Caco-2 (cell line): ENCODE data around the gene CDKN2AIP. TPM values are rescaled to one million over a fixed set of nuclear protein-coding genes. Genes with fewer than 3 reads are reported as not detected.
A peak's percentile ranks its signal among the peaks of the same experiment; 100 is the strongest.
"Not testable (repeated sequence)": the region's sequence is repeated elsewhere in the genome, so short reads cannot be mapped to it uniquely, and the experiment has no call there.

ENCODE experiments used
- BruUV-seq: library from RNA; stranded (reverse); fragments of 400-500 nt; replicated peaks from 2 replicates; lab custom pipeline; 2021; lab: Mats Ljungman, UMichigan
- CTCF ChIA-PET: fragments of 300-600 bp; sonication (Branson Sonifier 250); formaldehyde crosslinking; loops from one replicate; lab custom pipeline; 2022; ENCODE audit warnings: antibody characterized with exemption; lab: Charles Lee
- POLR2A ChIA-PET: fragments of 300-600 bp; sonication (Branson Sonifier 250); formaldehyde crosslinking; loops from one replicate; lab custom pipeline; 2022; ENCODE audit warnings: antibody characterized with exemption; lab: Charles Lee
- DNase-seq, 2 experiments: peaks; one replicate each; pipeline versions ENCODE4 v3.0.0 to v3.0.0-alpha.2; 2020 to 2022
- H3K27me3 ChIP-seq: replicated peaks from 2 replicates; pipeline ENCODE4 v1.6.0; 2011; ENCODE audit warnings: low read length; ENCODE audit not compliant: control insufficient read depth, insufficient read depth
- H3K36me3 ChIP-seq: 2 replicates; pipeline ENCODE4 v1.5.1; 2011; ENCODE audit warnings: low read length; ENCODE audit not compliant: control insufficient read depth, insufficient read depth
- H3K4me1 ChIP-seq: fragments of 250-450 bp; sonication (Bioruptor Pico); 2 replicates; pipeline ENCODE4 v1.5.1; 2020; ENCODE audit warnings: mild to moderate bottlenecking
- H3K4me3 ChIP-seq: 2 replicates; pipeline ENCODE4 v1.5.1; 2011; ENCODE audit warnings: low read depth, mild to moderate bottlenecking, control low read depth, low read length
- H3K9me3 ChIP-seq: fragments of 250-450 bp; sonication (Bioruptor Pico); 2 replicates; pipeline ENCODE4 v1.5.1; 2020; ENCODE audit warnings: mild to moderate bottlenecking, moderate library complexity
- H3K27ac Mint-ChIP-seq: one replicate; pipeline ENCODE4 v1.8.0; 2022; ENCODE audit warnings: mixed read lengths; ENCODE audit not compliant: unreplicated experiment
- H3K27me3 Mint-ChIP-seq: one replicate; pipeline ENCODE4 v1.8.0; 2022; ENCODE audit warnings: mixed read lengths; ENCODE audit not compliant: insufficient read depth, unreplicated experiment
- H3K36me3 Mint-ChIP-seq: one replicate; pipeline ENCODE4 v1.8.0; 2022; ENCODE audit warnings: mild to moderate bottlenecking, mixed read lengths; ENCODE audit not compliant: insufficient read depth, unreplicated experiment
- H3K4me1 Mint-ChIP-seq: one replicate; pipeline ENCODE4 v1.8.0; 2022; ENCODE audit warnings: low read depth, mixed read lengths; ENCODE audit not compliant: unreplicated experiment
- H3K4me3 Mint-ChIP-seq: one replicate; pipeline ENCODE4 v1.8.0; 2022; ENCODE audit warnings: mild to moderate bottlenecking, moderate library complexity, mixed read lengths; ENCODE audit not compliant: unreplicated experiment
- H3K9me3 Mint-ChIP-seq: one replicate; pipeline ENCODE4 v1.8.0; 2022; ENCODE audit warnings: mixed read lengths; ENCODE audit not compliant: unreplicated experiment
- intact Hi-C: fragments of 100-400 bp; cut with micrococcal nuclease; formaldehyde crosslinking; loops from one replicate; pipeline ENCODE4 v1.10.0; 2022; ENCODE audit not compliant: unreplicated experiment
- total RNA-seq: library from RNA; stranded (reverse); gene quantifications from 2 replicates; pipeline ENCODE4 v1.2.3, GENCODE V29; 2022
- TF ChIP-seq, protein P1 (sequence below), 2 experiments: fragments of 200-600 bp in 1 of 2; IDR thresholded peaks; 1 replicate in 1 of 2; 2 replicates in 1 of 2; pipeline versions ENCODE4 v1.5.1 to v1.8.0; 2011 to 2022; ENCODE audit warnings: antibody characterized with exemption in 1 of 2, control low read depth in 1 of 2, inconsistent platforms in 1 of 2, low read depth in 1 of 2, low read length in 1 of 2, mild to moderate bottlenecking in 1 of 2, moderate library complexity in 1 of 2; ENCODE audit not compliant: insufficient read depth in 1 of 2, severe bottlenecking in 1 of 2, unreplicated experiment in 1 of 2

CDKN2AIP gene
- total RNA-seq, 1 experiment from 2014 or later: 17.5 TPM

DNA sequence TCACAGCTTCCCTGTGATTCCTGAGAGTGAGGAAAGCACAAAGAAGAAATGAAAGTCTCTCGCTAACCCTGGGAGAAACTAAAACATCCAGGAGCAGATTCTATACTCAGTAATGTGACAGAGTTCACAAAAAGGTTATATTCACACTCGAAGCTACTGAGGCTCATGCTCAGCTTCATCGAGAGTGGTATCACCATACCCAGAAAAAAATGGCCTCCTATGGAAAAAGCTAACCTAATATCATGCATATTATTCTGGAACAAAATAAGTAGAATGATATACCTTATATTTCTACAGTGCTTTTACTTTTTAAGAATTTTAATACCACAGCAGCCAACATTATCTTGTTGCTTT is 13.5 kb upstream of the CDKN2AIP start:
- ChIA-PET CTCF (no interaction called here), POLR2A (no interaction called here)
- H3K4me3 ChIP-seq: no peak overlapping the region
- no peaks in the 10 kb centered on the region for H3K36me3 Mint-ChIP-seq
- H3K9me3 Mint-ChIP-seq: no peaks in the 10 kb centered on the region
- H3K4me3 Mint-ChIP-seq: no peak overlapping the region
- H3K4me1 ChIP-seq: no peaks in the 10 kb centered on the region
- no peaks in the 10 kb centered on the region for H3K27me3 ChIP-seq
- TF ChIP-seq, protein P1, sequence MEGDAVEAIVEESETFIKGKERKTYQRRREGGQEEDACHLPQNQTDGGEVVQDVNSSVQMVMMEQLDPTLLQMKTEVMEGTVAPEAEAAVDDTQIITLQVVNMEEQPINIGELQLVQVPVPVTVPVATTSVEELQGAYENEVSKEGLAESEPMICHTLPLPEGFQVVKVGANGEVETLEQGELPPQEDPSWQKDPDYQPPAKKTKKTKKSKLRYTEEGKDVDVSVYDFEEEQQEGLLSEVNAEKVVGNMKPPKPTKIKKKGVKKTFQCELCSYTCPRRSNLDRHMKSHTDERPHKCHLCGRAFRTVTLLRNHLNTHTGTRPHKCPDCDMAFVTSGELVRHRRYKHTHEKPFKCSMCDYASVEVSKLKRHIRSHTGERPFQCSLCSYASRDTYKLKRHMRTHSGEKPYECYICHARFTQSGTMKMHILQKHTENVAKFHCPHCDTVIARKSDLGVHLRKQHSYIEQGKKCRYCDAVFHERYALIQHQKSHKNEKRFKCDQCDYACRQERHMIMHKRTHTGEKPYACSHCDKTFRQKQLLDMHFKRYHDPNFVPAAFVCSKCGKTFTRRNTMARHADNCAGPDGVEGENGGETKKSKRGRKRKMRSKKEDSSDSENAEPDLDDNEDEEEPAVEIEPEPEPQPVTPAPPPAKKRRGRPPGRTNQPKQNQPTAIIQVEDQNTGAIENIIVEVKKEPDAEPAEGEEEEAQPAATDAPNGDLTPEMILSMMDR (IDR thresholded peaks at IDR 0.05; ENCODE audit: insufficient read depth in 1 of 2, low read depth in 1 of 2, low read length in 1 of 2, severe bottlenecking in 1 of 2, unreplicated experiment in 1 of 2): no peak
- no peaks in the 10 kb centered on the region for H3K36me3 ChIP-seq
- no peaks in the 10 kb centered on the region for H3K9me3 ChIP-seq
- no peak for DNase-seq
- intact Hi-C loops: no loop called here
- no peaks in the 10 kb centered on the region for H3K4me1 Mint-ChIP-seq
- H3K27me3 Mint-ChIP-seq: no peaks in the 10 kb centered on the region
- BruUV-seq: no TSS peak
- peak overlapping the region; percentile 24 for H3K27ac Mint-ChIP-seq

DNA sequence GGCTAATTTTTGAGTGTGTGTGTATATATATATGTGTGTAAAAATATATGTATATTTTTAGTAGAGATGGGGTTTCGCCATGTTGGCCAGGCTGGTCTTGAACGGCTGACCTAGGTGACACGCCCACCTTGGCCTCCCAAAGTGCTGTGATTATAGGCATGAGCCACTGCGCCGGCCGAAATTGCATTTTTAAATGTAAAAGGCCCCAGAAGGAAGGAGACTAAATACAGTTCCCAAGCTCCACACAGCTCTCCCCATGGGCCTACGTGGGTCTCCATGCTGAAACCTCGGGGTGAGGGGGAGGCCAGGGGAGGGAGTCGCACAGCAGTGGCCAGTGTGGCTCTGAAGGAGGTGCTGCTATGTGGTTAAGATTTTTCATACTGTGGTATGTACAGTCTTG is 12.8 kb upstream of the CDKN2AIP start:
- no peaks in the 10 kb centered on the region for H3K9me3 Mint-ChIP-seq
- ChIA-PET CTCF (no interaction called here), POLR2A (no interaction called here)
- H3K4me3 ChIP-seq: no peak overlapping the region
- no peak overlapping the region for H3K4me3 Mint-ChIP-seq
- no peaks in the 10 kb centered on the region for H3K36me3 ChIP-seq
- TF ChIP-seq, protein P1 (IDR thresholded peaks at IDR 0.05; ENCODE audit: insufficient read depth in 1 of 2, low read depth in 1 of 2, low read length in 1 of 2, severe bottlenecking in 1 of 2, unreplicated experiment in 1 of 2): no peak
- no peaks in the 10 kb centered on the region for H3K4me1 Mint-ChIP-seq
- no peaks in the 10 kb centered on the region for H3K4me1 ChIP-seq
- H3K27me3 Mint-ChIP-seq: no peaks in the 10 kb centered on the region
- H3K27me3 ChIP-seq: no peaks in the 10 kb centered on the region
- DNase-seq: no peak
- no peaks in the 10 kb centered on the region for H3K36me3 Mint-ChIP-seq
- no TSS peak for BruUV-seq
- intact Hi-C loops: no loop called here
- no peaks in the 10 kb centered on the region for H3K9me3 ChIP-seq
- no peak overlapping the region for H3K27ac Mint-ChIP-seq

DNA sequence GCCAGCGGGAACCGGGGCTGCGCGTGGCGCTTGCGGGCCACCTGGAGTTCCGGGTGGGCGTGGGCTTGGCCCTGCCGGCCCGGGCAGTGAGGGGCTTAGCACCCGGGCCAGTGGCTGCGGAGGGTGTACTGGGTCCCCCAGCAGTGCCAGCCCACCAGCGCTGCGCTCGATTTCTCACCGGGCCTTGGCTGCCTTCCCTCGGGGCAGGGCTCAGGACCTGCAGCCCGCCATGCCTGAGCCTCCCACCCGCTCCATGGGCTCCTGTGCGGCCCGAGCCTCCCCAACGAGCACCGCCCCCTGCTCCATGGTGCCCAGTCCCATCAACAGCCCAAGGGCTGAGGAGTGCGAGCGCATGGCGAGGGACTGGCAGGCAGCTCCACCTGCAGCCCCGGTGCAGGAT is 11.3 kb upstream of the CDKN2AIP start:
- H3K36me3 Mint-ChIP-seq, CTCF ChIA-PET, BruUV-seq: not testable (repeated sequence)

DNA sequence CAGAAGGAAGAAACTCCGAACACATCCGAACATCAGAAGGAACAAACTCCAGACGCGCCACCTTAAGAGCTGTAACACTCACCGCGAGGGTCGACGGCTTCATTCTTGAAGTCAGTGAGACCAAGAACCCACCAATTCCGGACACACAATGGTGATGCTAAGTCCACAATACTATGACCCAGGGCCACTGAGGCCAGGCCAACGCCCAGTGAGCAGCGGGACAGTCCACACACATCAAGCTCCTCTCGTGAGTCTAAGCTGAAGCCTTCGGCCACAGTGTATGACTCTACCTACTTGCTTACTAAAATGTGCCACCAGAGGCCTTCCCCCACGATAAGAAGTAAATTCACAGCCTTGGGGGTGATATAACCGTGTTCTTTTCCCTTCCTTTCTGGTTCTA is 10.2 kb upstream of the CDKN2AIP start:
- ChIA-PET POLR2A (no interaction called here), CTCF (no interaction called here)
- Mint-ChIP-seq H3K27ac (no peak overlapping the region), H3K4me1 (peaks cover 10% of the 10 kb centered on the region), H3K36me3 (peaks cover 5% of the 10 kb centered on the region), H3K4me3 (no peak overlapping the region), H3K27me3 (no peaks in the 10 kb centered on the region), H3K9me3 (no peaks in the 10 kb centered on the region)
- Histone ChIP-seq H3K4me1 (peaks cover 20% of the 10 kb centered on the region), H3K36me3 (no peaks in the 10 kb centered on the region), H3K9me3 (no peaks in the 10 kb centered on the region), H3K27me3 (no peaks in the 10 kb centered on the region), H3K4me3 (no peak overlapping the region)
- BruUV-seq: no TSS peak
- no peak for DNase-seq
- intact Hi-C loops: no loop called here
- TF ChIP-seq, protein P1 (IDR thresholded peaks at IDR 0.05; ENCODE audit: insufficient read depth in 1 of 2, low read depth in 1 of 2, low read length in 1 of 2, severe bottlenecking in 1 of 2, unreplicated experiment in 1 of 2): no peak

More for the DNA sequence above, 11.3 kb upstream of the CDKN2AIP start:
- H3K4me1 Mint-ChIP-seq, H3K27me3 Mint-ChIP-seq, POLR2A ChIA-PET, H3K4me3 ChIP-seq, DNase-seq, H3K4me3 Mint-ChIP-seq, H3K36me3 ChIP-seq, H3K27ac Mint-ChIP-seq, intact Hi-C loops, H3K9me3 ChIP-seq, H3K27me3 ChIP-seq, H3K9me3 Mint-ChIP-seq: not testable (repeated sequence)
- peaks cover 11% of the 10 kb centered on the region; the same call in 1 of the 2 replicates for H3K4me1 ChIP-seq
